Jurkat, Clone E6-1 (cell line): ENCODE data around the gene LTB4R2.
"Not testable (repeated sequence)": the region's sequence is repeated elsewhere in the genome, so short reads cannot be mapped to it uniquely, and the experiment has no call there.

ENCODE experiments used
- DNase-seq: peaks from one replicate; pipeline ENCODE4 v3.0.0-alpha.2; 2011; ENCODE audit warnings: low read depth, low spot score
- H3K4me3 ChIP-seq: 2 replicates; pipeline ENCODE4 v1.5.1; 2011; ENCODE audit warnings: mild to moderate bottlenecking, low read length, control low read depth, moderate library complexity

LTB4R2 gene

DNA sequence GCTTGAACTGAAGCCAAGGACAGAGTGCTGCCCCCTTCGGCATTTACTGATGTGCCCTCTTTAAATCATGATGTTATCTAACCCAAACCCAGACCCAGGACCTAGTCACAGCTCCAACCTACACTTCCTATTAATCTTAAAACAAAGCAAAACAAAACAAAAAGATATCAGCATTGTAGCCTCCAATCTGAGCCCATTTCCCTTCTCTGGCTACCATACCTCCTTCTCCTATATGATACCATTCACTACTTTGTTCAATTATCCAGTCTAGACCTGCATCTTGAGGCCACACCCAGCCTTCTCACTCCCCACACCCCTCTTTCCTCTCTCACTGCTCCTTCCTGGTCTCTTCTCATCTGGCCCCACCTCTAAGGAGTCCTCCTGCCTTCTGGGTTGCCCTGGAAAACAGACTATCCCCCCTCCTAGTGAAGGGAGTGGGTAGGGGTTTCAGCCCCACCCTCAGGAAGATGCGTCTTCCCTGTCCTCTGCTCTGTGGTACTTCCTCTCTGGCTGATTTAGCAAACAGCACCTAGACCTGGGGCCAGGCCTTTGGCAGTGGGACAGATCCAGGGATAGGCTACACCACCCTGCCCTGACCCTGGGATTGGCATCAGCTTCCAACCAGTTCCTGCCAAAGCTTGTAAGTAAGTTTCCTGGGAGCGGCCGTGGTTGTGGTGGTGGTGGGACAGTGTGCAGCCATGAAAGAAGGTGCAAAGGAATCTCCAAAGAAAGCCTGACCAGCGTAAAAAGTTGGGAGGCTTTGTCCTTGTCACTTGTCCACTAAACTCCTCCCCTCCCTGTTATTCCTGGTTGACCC, 4.6 kb downstream of the LTB4R2 start:
- H3K4me3 ChIP-seq: no peak overlapping the region
- no peak for DNase-seq

DNA sequence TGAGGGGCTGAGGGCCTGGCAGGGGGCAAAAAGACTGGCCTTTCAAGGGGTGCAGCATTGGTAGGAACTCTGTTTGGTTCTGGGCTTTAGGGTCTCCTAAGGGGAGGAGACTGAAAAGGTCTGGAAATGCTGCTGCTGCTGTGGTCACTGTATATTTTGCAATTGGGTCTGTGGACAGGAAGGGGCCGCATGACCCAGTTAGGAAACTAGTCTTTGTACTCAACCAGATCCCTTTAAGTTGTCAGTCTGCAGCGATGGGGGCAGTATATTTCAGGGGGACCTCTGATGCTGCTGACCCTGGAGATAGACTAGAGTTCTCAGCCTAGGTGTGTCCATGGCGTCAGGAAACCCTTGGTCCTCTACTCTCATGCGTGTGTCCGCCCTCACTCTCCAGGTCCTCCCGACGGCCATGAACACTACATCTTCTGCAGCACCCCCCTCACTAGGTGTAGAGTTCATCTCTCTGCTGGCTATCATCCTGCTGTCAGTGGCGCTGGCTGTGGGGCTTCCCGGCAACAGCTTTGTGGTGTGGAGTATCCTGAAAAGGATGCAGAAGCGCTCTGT, 5.4 kb downstream of the LTB4R2 start:
- H3K4me3 ChIP-seq: no peak overlapping the region
- no peak for DNase-seq

GRCh38 chr14:24315807-24316596, 6.1 kb downstream of the LTB4R2 start:
- DNase-seq: no peak
- H3K4me3 ChIP-seq: no peak overlapping the region

DNA sequence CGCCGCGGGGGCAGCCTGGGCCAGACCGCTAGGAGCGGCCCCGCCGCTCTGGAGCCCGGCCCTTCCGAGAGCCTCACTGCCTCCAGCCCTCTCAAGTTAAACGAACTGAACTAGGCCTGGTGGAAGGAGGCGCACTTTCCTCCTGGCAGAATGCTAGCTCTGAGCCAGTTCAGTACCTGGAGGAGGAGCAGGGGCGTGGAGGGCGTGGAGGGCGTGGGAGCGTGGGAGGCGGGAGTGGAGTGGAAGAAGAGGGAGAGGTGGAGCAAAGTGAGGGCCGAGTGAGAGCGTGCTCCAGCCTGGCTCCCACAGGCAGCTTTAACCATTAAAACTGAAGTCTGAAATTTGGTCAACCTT, 6.6 kb downstream of the LTB4R2 start:
- H3K4me3 ChIP-seq: no peak overlapping the region
- no peak for DNase-seq

GRCh38 chr14:24317141-24317928, 7.4 kb downstream of the LTB4R2 start:
- DNase-seq: no peak
- no peak overlapping the region for H3K4me3 ChIP-seq

- no peak overlapping the region for H3K4me3 ChIP-seq
- DNase-seq: no peak
These were observed 11.5 kb downstream of the LTB4R2 start for GRCh38 chr14:24321212-24321975.

DNA sequence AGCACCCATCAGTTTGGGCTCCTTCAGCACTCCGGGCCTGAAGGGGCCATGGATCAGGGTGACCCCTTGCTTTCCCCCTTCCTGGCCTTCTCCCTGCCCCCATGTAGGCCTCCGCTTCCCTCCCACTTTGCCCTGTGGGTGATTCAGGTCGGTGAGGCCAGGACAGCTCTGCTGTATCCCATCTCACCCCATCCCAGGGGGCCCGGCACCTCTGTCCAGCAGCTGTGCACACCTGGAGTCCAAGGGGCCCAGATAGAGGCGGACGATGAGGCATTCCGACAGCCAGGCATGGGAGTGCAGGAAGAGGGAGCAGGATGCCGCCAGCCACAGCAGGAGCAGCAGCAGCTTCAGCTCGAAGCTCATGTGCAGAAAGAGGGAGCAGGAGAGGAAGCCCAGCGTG, 12.7 kb downstream of the LTB4R2 start:
- no peak overlapping the region for H3K4me3 ChIP-seq
- DNase-seq: no peak

- H3K4me3 ChIP-seq: no peak overlapping the region
- DNase-seq: no peak
These were observed 13.4 kb downstream of the LTB4R2 start for GRCh38 chr14:24323341-24323740.

GRCh38 chr14:24324024-24324423, 14.1 kb downstream of the LTB4R2 start:
- DNase-seq: no peak
- no peak overlapping the region for H3K4me3 ChIP-seq

GRCh38 chr14:24325041-24325530, 15.1 kb downstream of the LTB4R2 start:
- no peak overlapping the region for H3K4me3 ChIP-seq
- DNase-seq: no peak

DNA sequence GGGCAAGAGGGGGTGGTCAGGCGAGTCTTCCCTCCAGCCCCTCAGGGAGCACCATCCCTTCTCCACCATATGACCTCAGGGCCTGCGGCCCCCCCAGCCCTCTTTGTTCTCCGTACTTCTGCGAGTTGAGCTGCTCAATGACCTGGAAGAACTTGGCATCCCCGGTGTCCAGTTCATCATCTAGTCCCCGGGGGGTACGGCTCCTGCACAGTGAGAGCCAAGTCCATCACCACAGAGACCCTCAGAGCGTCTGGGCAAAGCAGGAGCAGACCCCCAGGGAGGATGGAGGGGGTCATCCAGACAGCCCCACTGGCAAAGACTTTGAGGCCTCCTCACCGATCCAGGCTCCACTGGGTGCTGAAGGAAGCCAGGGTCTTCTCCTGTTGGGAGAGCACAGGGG, 16.0 kb downstream of the LTB4R2 start:
- no peak for DNase-seq
- no peak overlapping the region for H3K4me3 ChIP-seq

- H3K4me3 ChIP-seq: no peak overlapping the region
- peak; percentile 54 for DNase-seq
These were observed 17.4 kb downstream of the LTB4R2 start for GRCh38 chr14:24327303-24327702.

DNA sequence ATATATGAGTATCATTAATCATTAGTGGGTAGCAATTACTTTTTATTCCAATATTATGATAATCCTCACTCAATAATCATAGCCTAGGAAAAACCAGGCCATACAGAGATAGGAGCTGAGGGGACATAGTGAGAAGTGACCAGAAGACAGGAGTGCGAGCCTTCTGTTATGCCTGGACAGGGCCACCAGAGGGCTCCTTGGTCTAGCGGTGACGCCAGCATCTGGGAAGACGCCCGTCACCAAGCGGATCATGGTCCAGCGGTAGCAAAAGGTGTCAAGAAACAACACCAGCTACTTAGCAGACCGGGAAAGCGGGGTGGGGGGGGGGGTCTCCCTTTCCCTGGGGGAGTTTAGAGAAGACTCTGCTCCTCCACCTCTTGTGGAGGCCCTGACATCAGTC, 18.0 kb downstream of the LTB4R2 start:
- DNase-seq, H3K4me3 ChIP-seq: not testable (repeated sequence)

- DNase-seq: no peak
- H3K4me3 ChIP-seq: no peak overlapping the region
These were observed 19.2 kb downstream of the LTB4R2 start for GRCh38 chr14:24329073-24329663.

DNA sequence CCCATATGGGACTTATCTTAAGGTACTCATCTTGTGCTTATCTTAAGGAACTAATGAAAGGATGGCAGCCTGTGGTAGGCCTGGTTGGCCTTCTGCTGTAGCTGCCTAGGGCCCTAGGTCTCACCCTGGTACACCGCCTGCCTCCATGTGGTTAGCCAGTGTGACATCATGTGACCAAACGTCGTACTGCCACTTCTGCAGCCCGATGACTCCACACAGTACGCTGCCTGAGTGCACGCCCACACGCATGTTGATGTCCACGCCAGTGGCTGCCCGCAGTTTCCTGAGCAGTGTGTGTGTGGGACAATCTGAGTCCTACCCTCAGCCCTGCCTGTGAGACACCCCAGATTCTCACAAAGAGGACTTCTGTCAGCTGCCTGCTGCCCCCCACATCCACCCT, 19.8 kb downstream of the LTB4R2 start:
- peak; percentile 33 for DNase-seq
- H3K4me3 ChIP-seq: no peak overlapping the region

- no peak overlapping the region for H3K4me3 ChIP-seq
- DNase-seq: no peak
These were observed 21.2 kb downstream of the LTB4R2 start for GRCh38 chr14:24330973-24331674.

DNA sequence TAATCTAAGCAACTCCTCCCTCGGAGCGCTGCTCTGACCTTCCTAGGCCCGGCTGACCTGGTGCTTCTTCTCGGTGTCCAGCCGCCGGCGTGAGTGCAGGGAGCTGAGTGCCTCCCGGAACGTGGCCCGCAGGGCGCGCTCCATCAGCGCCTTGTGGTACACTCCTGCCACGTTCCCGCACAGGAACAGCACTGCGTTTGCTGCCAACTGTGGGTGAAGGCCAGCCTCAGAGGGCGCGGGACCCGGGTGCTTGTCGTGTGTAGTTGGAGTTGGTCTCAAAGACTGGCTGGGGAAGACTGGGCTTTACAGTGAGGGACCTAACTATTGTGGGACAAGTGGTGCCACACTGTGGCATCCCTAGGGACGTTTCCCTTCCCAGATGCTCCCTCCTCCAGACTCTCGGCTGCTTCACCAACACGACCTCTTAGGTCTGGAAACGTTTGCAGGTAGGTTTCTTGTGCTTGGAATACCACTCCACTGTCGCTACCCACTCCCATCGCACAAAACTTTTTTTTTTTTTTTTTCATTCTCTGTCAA, 21.9 kb downstream of the LTB4R2 start:
- DNase-seq: no peak

More for the DNA sequence above, 21.9 kb downstream of the LTB4R2 start:
- no peak overlapping the region for H3K4me3 ChIP-seq
